ENCODE data around the gene TMEM8B. TPM values are rescaled to one million over a fixed set of nuclear protein-coding genes. Genes with fewer than 3 reads are reported as not detected.

Gene TMEM8B
- total and polyA plus RNA-seq, 2 of the 8 experiments (the other 6 are each of a cell fraction or from before 2014, with no cell fraction given), result 7.5 to 10.4 TPM

DNA sequence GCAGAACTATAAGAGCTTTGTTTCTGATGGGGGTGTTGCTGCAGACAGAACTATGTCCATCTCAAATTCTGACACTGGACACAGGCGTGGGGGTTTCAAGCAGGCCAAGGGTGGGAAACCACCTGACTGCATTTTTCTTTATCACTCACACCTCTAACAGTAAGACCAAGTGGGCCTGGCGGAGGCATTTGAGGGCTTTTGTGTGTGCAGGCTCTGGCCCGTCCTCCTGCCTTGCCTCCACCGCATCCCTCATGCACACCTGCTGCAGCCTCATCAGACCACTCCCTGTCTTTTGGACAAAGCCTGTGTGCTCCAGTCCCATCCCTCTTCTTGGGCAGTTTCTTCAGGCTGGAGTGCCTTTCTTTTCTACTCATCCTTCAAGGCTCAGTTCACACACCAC, 33.3 kb downstream of the TMEM8B start (continued):
- no peak for TF ChIP-seq RAD21 (IDR thresholded peaks at IDR 0.05 in 1 of 2, conservative IDR thresholded peaks at IDR 0.05 in 1 of 2; ENCODE audit: low read depth in 2 of 2, low read length in 2 of 2)
